Sigmoid colon (tissue), 7 donors: ENCODE results near the gene POSTN. TPM values are rescaled to one million over a fixed set of nuclear protein-coding genes. Genes with fewer than 3 reads are reported as not detected.
"Not testable (repeated sequence)": the region's sequence is repeated elsewhere in the genome, so short reads cannot be mapped to it uniquely, and the experiment has no call there.

Experiments
- DNase-seq: peaks from one replicate; pipeline ENCODE4 v3.0.0-alpha.2; 2019
- H3K27ac ChIP-seq, 4 donors: fragments of 200-600 bp; sonication (generic); one replicate each; pipeline ENCODE4 v1.5.1; 2016 to 2019; ENCODE audit warnings: mild to moderate bottlenecking in 1 of 4
- H3K27me3 ChIP-seq, 3 donors: fragments of 200-600 bp; sonication (generic); one replicate each; pipeline ENCODE4 v1.5.1; 2019; ENCODE audit warnings: mild to moderate bottlenecking in 1 of 3
- H3K36me3 ChIP-seq, 4 donors: fragments of 200-600 bp; sonication (generic); one replicate each; pipeline ENCODE4 v1.5.1; 2016 to 2019
- H3K4me1 ChIP-seq, 4 donors: fragments of 200-600 bp; sonication (generic); one replicate each; pipeline ENCODE4 v1.5.1; 2017 to 2019
- H3K4me3 ChIP-seq, 4 donors: fragments of 200-600 bp; sonication (generic); one replicate each; pipeline ENCODE4 v1.5.1; 2017 to 2019; ENCODE audit warnings: mild to moderate bottlenecking in 2 of 4, moderate library complexity in 1 of 4
- H3K9me3 ChIP-seq, 4 donors: fragments of 200-600 bp in 3 of 4; sonication (generic) in 3 of 4; one replicate each; pipeline versions ENCODE4 v1.5.1 to v1.6.1; 2013 to 2019
- CTCF ChIP-seq, 4 experiments: fragments of 450-650 bp in 3 of 4; fragments of 200-600 bp in 1 of 4; IDR thresholded peaks; one replicate each; pipeline ENCODE4 v1.5.1; 2016 to 2019; ENCODE audit warnings: antibody characterized with exemption in 4 of 4, mild to moderate bottlenecking in 3 of 4, moderate library complexity in 2 of 4
- EP300 ChIP-seq, 4 donors: sonication (generic); formaldehyde crosslinking; IDR thresholded peaks; one replicate each; pipeline ENCODE4 v1.6.1; 2017; ENCODE audit warnings: antibody characterized with exemption in 4 of 4
- POLR2A ChIP-seq, 2 donors: fragments of 450-650 bp; IDR thresholded peaks; one replicate each; pipeline ENCODE4 v1.6.1; 2016; ENCODE audit warnings: antibody characterized with exemption in 2 of 2, mild to moderate bottlenecking in 2 of 2, moderate library complexity in 2 of 2
- POLR2AphosphoS5 ChIP-seq, 4 donors: sonication (generic); formaldehyde crosslinking; IDR thresholded peaks; one replicate each; pipeline ENCODE4 v1.6.1; 2017; ENCODE audit warnings: antibody characterized with exemption in 4 of 4
- WGBS, 2 donors: extraction: QIAGEN DNeasy Blood & Tissue Kit; methylation state at CpG; one replicate each; pipeline ENCODE4 v1.1.7; 2013; 5-methylcytosine and 5-hydroxymethylcytosine counted together
- intact Hi-C: fragments of 100-400 bp; cut with DNase I; formaldehyde crosslinking; loops from one replicate; pipeline ENCODE4 v1.15.1; 2023
- polyA plus RNA-seq, 3 donors: library from polyadenylated mRNA; stranded (reverse); fragments of 200-250 nt; gene quantifications; one replicate each; pipeline ENCODE4 v1.2.3, GENCODE V29; 2013
- total RNA-seq, 4 donors: library from RNA; depleted of rRNA; stranded (reverse); fragments of >200 nt; gene quantifications; one replicate each; pipeline ENCODE4 v1.1.0, GENCODE V29; 2016
- donor health status: healthy with polysubstance abuse.
- donor health status: Bipolar disorder and iron deficiency.
- donor health status: healthy.

The POSTN gene
- total and polyA plus RNA-seq, 7 donors: 6.0 to 128 (median 33.2) TPM

GRCh38 chr13:37596805-37597204 lies 1.8 kb downstream of the POSTN start:
- DNase-seq: no peak
- Histone ChIP-seq H3K27me3 (no peaks in the 10 kb centered on the region), H3K9me3 (no peaks in the 10 kb centered on the region), H3K4me3 (peak overlapping the region in 2 of 4 donors; percentile 47 to 48), H3K4me1 (peaks cover 0 to 24% (median 11%) of the 10 kb centered on the region in 4 donors), H3K27ac (peak overlapping the region in 3 of 4 donors; percentile 45 to 62 (median 57)), H3K36me3 (no peaks in the 10 kb centered on the region)
- 52 to 64% methylated on average over 3 of the region's 3 CpGs for WGBS, 2 donors
- TF ChIP-seq POLR2A (IDR thresholded peaks at IDR 0.05) (no peak), EP300 (IDR thresholded peaks at IDR 0.05) (no peak)
- intact Hi-C loops: loop anchor here (5.0 kb wide), 1 partner anchor 595 kb away; the partner anchor contains the start of gene EXOSC8

GRCh38 chr13:37595162-37595561 lies 3.4 kb downstream of the POSTN start:
- Histone ChIP-seq H3K9me3 (no peaks in the 10 kb centered on the region), H3K36me3 (no peaks in the 10 kb centered on the region), H3K27ac (no peak overlapping the region), H3K4me1 (peaks cover 0 to 23% (median 10%) of the 10 kb centered on the region in 4 donors), H3K27me3 (no peaks in the 10 kb centered on the region), H3K4me3 (no peak overlapping the region)
- intact Hi-C loops: loop anchor here (5.0 kb wide), 1 partner anchor 593 kb away; the partner anchor contains the start of gene EXOSC8
- DNase-seq: no peak
- TF ChIP-seq EP300 (IDR thresholded peaks at IDR 0.05): no peak
- no peak for TF ChIP-seq POLR2A (IDR thresholded peaks at IDR 0.05)
- TF ChIP-seq POLR2AphosphoS5 (IDR thresholded peaks at IDR 0.05): no peak
- no peak for TF ChIP-seq CTCF (IDR thresholded peaks at IDR 0.05)

- Histone ChIP-seq H3K4me3 (peak overlapping the region in 1 of 4 donors; percentile 2), H3K9me3 (no peaks in the 10 kb centered on the region), H3K27me3 (no peaks in the 10 kb centered on the region), H3K27ac (no peak overlapping the region), H3K4me1 (peaks cover 0 to 21% (median 10%) of the 10 kb centered on the region in 4 donors), H3K36me3 (no peaks in the 10 kb centered on the region)
- DNase-seq: no peak
- TF ChIP-seq CTCF (IDR thresholded peaks at IDR 0.05): no peak
- no peak for TF ChIP-seq POLR2A (IDR thresholded peaks at IDR 0.05)
- TF ChIP-seq EP300 (IDR thresholded peaks at IDR 0.05): no peak
- TF ChIP-seq POLR2AphosphoS5 (IDR thresholded peaks at IDR 0.05): no peak
- intact Hi-C loops: no loop called here
- WGBS, 2 donors: 38 to 55% methylated on average over 2 of the region's 2 CpGs
Measured at GRCh38 chr13:37594550-37594949, 4.0 kb downstream of the POSTN start.

GRCh38 chr13:37589381-37589780 lies 9.2 kb downstream of the POSTN start:
- DNase-seq, H3K27me3 ChIP-seq, H3K27ac ChIP-seq, intact Hi-C loops, H3K4me1 ChIP-seq, H3K9me3 ChIP-seq, H3K4me3 ChIP-seq: not testable (repeated sequence)
- peaks cover 0 to 16% (median 2%) of the 10 kb centered on the region in 4 donors for H3K36me3 ChIP-seq
- WGBS, 2 donors: 80% methylated on average over 4 of the region's 4 CpGs

GRCh38 chr13:37587236-37587635 lies 11.3 kb downstream of the POSTN start:
- peaks cover 0 to 19% (median 2%) of the 10 kb centered on the region in 4 donors for H3K36me3 ChIP-seq

More at GRCh38 chr13:37587236-37587635, 11.3 kb downstream of the POSTN start:
- DNase-seq: no peak
- Histone ChIP-seq H3K9me3 (no peaks in the 10 kb centered on the region), H3K4me3 (no peak overlapping the region), H3K27me3 (no peaks in the 10 kb centered on the region), H3K27ac (no peak overlapping the region), H3K4me1 (no peaks in the 10 kb centered on the region)
- no peak for TF ChIP-seq POLR2A (IDR thresholded peaks at IDR 0.05)
- TF ChIP-seq POLR2AphosphoS5 (IDR thresholded peaks at IDR 0.05): no peak
- TF ChIP-seq CTCF (IDR thresholded peaks at IDR 0.05): no peak
- no peak for TF ChIP-seq EP300 (IDR thresholded peaks at IDR 0.05)
- 70 to 71% methylated on average over 2 of the region's 2 CpGs for WGBS, 2 donors
- intact Hi-C loops: no loop called here
